ENCODE data around the gene EML4. TPM values are rescaled to one million over a fixed set of nuclear protein-coding genes. Genes with fewer than 3 reads are reported as not detected.

EML4 gene
- total and polyA plus RNA-seq, 10 of the 15 experiments (the other 5 are each of a cell fraction or from before 2014, with no cell fraction given): 23.1 to 91.3 (median 77.4) TPM

DNA sequence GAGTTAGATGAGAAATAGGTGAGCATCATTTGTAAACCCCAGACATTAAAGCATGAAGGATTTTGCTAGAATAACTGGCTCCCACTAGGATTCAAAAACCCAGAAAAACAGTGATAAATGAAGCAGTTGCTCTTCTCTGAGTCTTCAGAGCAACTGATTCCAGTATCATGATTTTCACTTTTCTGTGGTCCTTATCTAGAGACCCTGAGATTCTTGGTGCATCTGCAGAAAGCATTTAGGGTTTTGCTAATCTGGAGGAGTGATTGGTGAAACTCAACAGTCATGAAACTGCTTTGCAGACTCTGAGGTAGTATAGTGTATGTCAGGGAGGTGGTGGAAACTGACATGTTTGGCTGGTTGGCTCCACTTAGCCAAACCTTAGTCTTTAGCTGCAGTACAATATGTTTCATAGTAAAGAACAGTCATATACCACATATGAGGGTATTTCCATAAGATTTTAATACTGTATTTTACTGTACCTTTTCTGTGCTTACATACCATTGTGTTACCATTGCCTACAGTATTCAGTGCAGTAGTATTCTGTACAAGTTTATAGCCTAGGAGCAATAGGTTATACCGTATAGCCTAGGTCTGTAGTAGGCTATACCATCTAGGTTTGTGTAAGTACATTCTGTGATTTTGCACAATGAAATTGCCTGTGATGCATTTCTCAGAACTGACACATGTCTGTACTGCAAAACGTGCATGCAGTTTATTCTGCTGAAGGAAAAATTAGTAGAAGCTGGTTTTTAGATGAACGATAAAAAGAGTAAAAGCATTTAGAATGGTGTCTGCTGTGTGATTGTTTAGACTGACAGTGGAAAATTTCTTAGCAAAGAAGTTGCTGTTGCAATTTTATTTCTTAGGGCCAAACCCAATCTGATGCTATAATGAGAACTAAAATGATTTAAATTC is 23.8 kb downstream of the EML4 start:
- Histone ChIP-seq H3K9me3 (replicated peaks; ENCODE audit: control insufficient read depth, insufficient read depth, low read length) (no peaks in the 10 kb centered on the region), H3K79me2 (ENCODE audit: control insufficient read depth, insufficient read depth, low read length) (peaks cover 82% of the 10 kb centered on the region), H3K4me1 (ENCODE audit: control insufficient read depth, insufficient read depth, low read length) (peaks cover 14% of the 10 kb centered on the region; the same call in 1 of the 2 replicates), H3K27me3 (replicated peaks in 1 of 2; ENCODE audit: control insufficient read depth in 2 of 2, insufficient read depth in 2 of 2, low read length in 1 of 2) (no peaks in the 10 kb centered on the region), H4K20me1 (ENCODE audit: control insufficient read depth, insufficient read depth) (no peaks in the 10 kb centered on the region; the same call in 1 of the 2 replicates), H3K9ac (ENCODE audit: control insufficient read depth, insufficient read depth, low read length) (no peak overlapping the region), H3K36me3 (ENCODE audit: control insufficient read depth in 2 of 2, insufficient read depth in 2 of 2, low read length in 1 of 2) (no peaks in the 10 kb centered on the region; a peak in 2 of 4 replicates), H2AFZ (ENCODE audit: control insufficient read depth, low read depth, low read length) (no peak overlapping the region), H3K4me3 (no peak overlapping the region), H3K27ac (ENCODE audit: control insufficient read depth, insufficient read depth) (no peak overlapping the region), H3K4me2 (ENCODE audit: control insufficient read depth, insufficient read depth) (0 out of 2 replicates have a peak overlapping the region, but pooled peaks have one; percentile 11)
- BruUV-seq (replicated peaks): TSS peak; percentile 26
- 42% methylated on average over 3 of the region's 3 CpGs for WGBS (ENCODE audit: insufficient coverage, insufficient replicate concordance, low lambda C conversion rate, missing lambda C conversion rate)
- ATAC-seq (peak; percentile 81), FAIRE-seq (no peak), DNase-seq (ENCODE audit: low read depth, low spot score) (no peak)
- CTCF ChIA-PET: interaction anchor here (1.0 to 6.9 kb wide), 2 partner anchors 22 to 96 kb away, joined by 3 to 160 read pairs; no protein-coding TSS in a partner anchor
- POLR2A ChIA-PET: no interaction called here
- no peak for TF ChIP-seq PAX8 (IDR thresholded peaks at IDR 0.05)
- TF ChIP-seq, protein P1, sequence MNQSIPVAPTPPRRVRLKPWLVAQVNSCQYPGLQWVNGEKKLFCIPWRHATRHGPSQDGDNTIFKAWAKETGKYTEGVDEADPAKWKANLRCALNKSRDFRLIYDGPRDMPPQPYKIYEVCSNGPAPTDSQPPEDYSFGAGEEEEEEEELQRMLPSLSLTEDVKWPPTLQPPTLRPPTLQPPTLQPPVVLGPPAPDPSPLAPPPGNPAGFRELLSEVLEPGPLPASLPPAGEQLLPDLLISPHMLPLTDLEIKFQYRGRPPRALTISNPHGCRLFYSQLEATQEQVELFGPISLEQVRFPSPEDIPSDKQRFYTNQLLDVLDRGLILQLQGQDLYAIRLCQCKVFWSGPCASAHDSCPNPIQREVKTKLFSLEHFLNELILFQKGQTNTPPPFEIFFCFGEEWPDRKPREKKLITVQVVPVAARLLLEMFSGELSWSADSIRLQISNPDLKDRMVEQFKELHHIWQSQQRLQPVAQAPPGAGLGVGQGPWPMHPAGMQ (IDR thresholded peaks at IDR 0.05; ENCODE audit: borderline replicate concordance): no peak
- TF ChIP-seq, protein P2, sequence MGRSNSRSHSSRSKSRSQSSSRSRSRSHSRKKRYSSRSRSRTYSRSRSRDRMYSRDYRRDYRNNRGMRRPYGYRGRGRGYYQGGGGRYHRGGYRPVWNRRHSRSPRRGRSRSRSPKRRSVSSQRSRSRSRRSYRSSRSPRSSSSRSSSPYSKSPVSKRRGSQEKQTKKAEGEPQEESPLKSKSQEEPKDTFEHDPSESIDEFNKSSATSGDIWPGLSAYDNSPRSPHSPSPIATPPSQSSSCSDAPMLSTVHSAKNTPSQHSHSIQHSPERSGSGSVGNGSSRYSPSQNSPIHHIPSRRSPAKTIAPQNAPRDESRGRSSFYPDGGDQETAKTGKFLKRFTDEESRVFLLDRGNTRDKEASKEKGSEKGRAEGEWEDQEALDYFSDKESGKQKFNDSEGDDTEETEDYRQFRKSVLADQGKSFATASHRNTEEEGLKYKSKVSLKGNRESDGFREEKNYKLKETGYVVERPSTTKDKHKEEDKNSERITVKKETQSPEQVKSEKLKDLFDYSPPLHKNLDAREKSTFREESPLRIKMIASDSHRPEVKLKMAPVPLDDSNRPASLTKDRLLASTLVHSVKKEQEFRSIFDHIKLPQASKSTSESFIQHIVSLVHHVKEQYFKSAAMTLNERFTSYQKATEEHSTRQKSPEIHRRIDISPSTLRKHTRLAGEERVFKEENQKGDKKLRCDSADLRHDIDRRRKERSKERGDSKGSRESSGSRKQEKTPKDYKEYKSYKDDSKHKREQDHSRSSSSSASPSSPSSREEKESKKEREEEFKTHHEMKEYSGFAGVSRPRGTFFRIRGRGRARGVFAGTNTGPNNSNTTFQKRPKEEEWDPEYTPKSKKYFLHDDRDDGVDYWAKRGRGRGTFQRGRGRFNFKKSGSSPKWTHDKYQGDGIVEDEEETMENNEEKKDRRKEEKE (IDR thresholded peaks at IDR 0.05): no peak
- TF ChIP-seq CHD2 (IDR thresholded peaks at IDR 0.05; ENCODE audit: borderline replicate concordance, low read depth, low read length): no peak
- TF ChIP-seq CREM (IDR thresholded peaks at IDR 0.05; ENCODE audit: low read depth): no peak
- TF ChIP-seq NR2F1 (conservative IDR thresholded peaks at IDR 0.05): no peak
- TF ChIP-seq CBFB (IDR thresholded peaks at IDR 0.05; ENCODE audit: low read depth): no peak
- no peak for TF ChIP-seq FOXK2 (IDR thresholded peaks at IDR 0.05)
- no peak for TF ChIP-seq JUNB (IDR thresholded peaks at IDR 0.05)
- no peak for TF ChIP-seq TCF12 (IDR thresholded peaks at IDR 0.05; ENCODE audit: low read depth, low read length)
- TF ChIP-seq STAT3 (IDR thresholded peaks at IDR 0.05; ENCODE audit: low read depth, low read length): no peak
- TF ChIP-seq, protein P3, sequence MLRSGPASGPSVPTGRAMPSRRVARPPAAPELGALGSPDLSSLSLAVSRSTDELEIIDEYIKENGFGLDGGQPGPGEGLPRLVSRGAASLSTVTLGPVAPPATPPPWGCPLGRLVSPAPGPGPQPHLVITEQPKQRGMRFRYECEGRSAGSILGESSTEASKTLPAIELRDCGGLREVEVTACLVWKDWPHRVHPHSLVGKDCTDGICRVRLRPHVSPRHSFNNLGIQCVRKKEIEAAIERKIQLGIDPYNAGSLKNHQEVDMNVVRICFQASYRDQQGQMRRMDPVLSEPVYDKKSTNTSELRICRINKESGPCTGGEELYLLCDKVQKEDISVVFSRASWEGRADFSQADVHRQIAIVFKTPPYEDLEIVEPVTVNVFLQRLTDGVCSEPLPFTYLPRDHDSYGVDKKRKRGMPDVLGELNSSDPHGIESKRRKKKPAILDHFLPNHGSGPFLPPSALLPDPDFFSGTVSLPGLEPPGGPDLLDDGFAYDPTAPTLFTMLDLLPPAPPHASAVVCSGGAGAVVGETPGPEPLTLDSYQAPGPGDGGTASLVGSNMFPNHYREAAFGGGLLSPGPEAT (IDR thresholded peaks at IDR 0.05; ENCODE audit: low read depth): no peak
- TF ChIP-seq FOS (IDR thresholded peaks at IDR 0.05; ENCODE audit: borderline replicate concordance, extremely low read depth, insufficient read length): no peak
- no peak for TF ChIP-seq ATF3 (IDR thresholded peaks at IDR 0.05; ENCODE audit: borderline replicate concordance, extremely low read depth, low read depth, low read length)
- TF ChIP-seq CBX5 (IDR thresholded peaks at IDR 0.05; ENCODE audit: low read depth): no peak
- no peak for TF ChIP-seq POU2F2 (IDR thresholded peaks at IDR 0.05; ENCODE audit: borderline replicate concordance, low read depth, low read length)
- no peak for TF ChIP-seq TARDBP (IDR thresholded peaks at IDR 0.05; ENCODE audit: borderline replicate concordance)
- TF ChIP-seq ESRRA (IDR thresholded peaks at IDR 0.05; ENCODE audit: low read length): no peak
- SMC1A ChIA-PET (ENCODE audit: uncharacterized antibody, unreplicated experiment): interaction anchor here (0.6 to 4.3 kb wide), 6 partner anchors 21 to 408 kb away, joined by 3 to 42 read pairs (median 4); no protein-coding TSS in a partner anchor
- intact Hi-C loops (cut with micrococcal nuclease; ENCODE audit: unreplicated experiment) (no loop called here), in situ Hi-C loops (cut with MboI) (no loop called here)
- RAD21 ChIA-PET (ENCODE audit: unreplicated experiment): no interaction called here
